Measurements from ENCODE around the gene LIPN.

DNA sequence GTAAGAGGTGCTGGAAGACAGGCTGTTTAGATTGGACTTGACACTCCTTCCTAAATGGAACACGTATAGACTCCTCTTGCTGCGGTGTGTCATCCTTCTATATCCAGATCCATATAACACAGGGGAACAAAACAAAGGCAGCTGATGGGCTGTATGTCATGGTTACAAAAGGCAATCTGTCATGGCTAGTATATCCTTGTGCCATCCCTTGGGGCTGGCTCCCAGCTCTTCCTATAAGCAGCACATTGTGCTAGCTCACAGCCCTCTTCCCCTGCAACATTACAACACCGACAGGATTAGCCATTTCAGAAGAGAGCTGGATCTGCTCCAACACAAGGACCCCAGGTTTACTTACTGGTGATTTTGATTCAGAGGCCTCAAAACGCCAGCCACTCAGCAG, 38.4 kb upstream of the LIPN start:
- no peak for TF ChIP-seq POLR2A (IDR thresholded peaks at IDR 0.05)
- no peak for TF ChIP-seq CTCF (IDR thresholded peaks at IDR 0.05)

Data from right lobe of liver (tissue), 4 donors.